Measurements from ENCODE around the gene PARVA.

PARVA gene

GRCh38 chr11:12377824-12378593 is 638 bp downstream of the PARVA start:
- no peak for FAIRE-seq

GRCh38 chr11:12380565-12381325 is 3.4 kb downstream of the PARVA start:
- no peak for FAIRE-seq

GRCh38 chr11:12381875-12382274 is 4.5 kb downstream of the PARVA start:
- no peak for FAIRE-seq

GRCh38 chr11:12382451-12382850 is 5.1 kb downstream of the PARVA start:
- FAIRE-seq = no peak

GRCh38 chr11:12386309-12386708 is 8.9 kb downstream of the PARVA start:
- no peak for FAIRE-seq

GRCh38 chr11:12386745-12387144 is 9.4 kb downstream of the PARVA start:
- FAIRE-seq = no peak

- FAIRE-seq = no peak
Observed at GRCh38 chr11:12388173-12388572, 10.8 kb downstream of the PARVA start.

- no peak for FAIRE-seq
Observed at GRCh38 chr11:12388939-12389670, 11.7 kb downstream of the PARVA start.

- no peak for FAIRE-seq
Observed at GRCh38 chr11:12389676-12390657, 12.6 kb downstream of the PARVA start.

GRCh38 chr11:12390687-12391110 is 13.3 kb downstream of the PARVA start:
- FAIRE-seq = no peak

GRCh38 chr11:12392672-12393071 is 15.3 kb downstream of the PARVA start:
- no peak for FAIRE-seq

GRCh38 chr11:12393691-12394090 is 16.3 kb downstream of the PARVA start:
- no peak for FAIRE-seq

GRCh38 chr11:12394601-12395000 is 17.2 kb downstream of the PARVA start:
- FAIRE-seq = no peak

- FAIRE-seq = no peak
Observed at GRCh38 chr11:12395333-12395732, 18.0 kb downstream of the PARVA start.

GRCh38 chr11:12397931-12398334 is 20.6 kb downstream of the PARVA start:
- FAIRE-seq = no peak

GRCh38 chr11:12399355-12399754 is 22.0 kb downstream of the PARVA start:
- no peak for FAIRE-seq

GRCh38 chr11:12402025-12402424 is 24.7 kb downstream of the PARVA start:
- no peak for FAIRE-seq

- no peak for FAIRE-seq
Observed at GRCh38 chr11:12402691-12403120, 25.3 kb downstream of the PARVA start.

- no peak for FAIRE-seq
Observed at GRCh38 chr11:12403122-12403996, 26.0 kb downstream of the PARVA start.

- FAIRE-seq = no peak
Observed at GRCh38 chr11:12403997-12404350, 26.6 kb downstream of the PARVA start.

GRCh38 chr11:12404436-12404835 is 27.1 kb downstream of the PARVA start:
- no peak for FAIRE-seq

Measured in TTC549 (cell line).